ENCODE measurements around the gene RFTN1. TPM values are rescaled to one million over a fixed set of nuclear protein-coding genes. Genes with fewer than 3 reads are reported as not detected.
A peak's percentile ranks its signal among the peaks of the same experiment; 100 is the strongest.

RFTN1 gene
- total and polyA plus RNA-seq, 9 donors = 25.2 to 63.1 (median 46.4) TPM

GRCh38 chr3:16444344-16444743 lies 69.2 kb downstream of the RFTN1 start:
- 77 to 89% (median 86%) methylated on average over 6 of the region's 6 CpGs for WGBS, 3 donors
- DNase-seq = no peak
- no peaks in the 10 kb centered on the region for H3K36me3 ChIP-seq
- no peak overlapping the region for H3K27ac ChIP-seq
- H3K4me3 ChIP-seq = no peak overlapping the region
- TF ChIP-seq EP300 (IDR thresholded peaks at IDR 0.05) (no peak), POLR2A (IDR thresholded peaks at IDR 0.05) (no peak), CTCF (IDR thresholded peaks at IDR 0.05) (no peak)
- no peaks in the 10 kb centered on the region for H3K9me3 ChIP-seq
- peaks cover 20% of the 10 kb centered on the region for H3K4me1 ChIP-seq (ENCODE audit: insufficient read depth)
- intact Hi-C loops (cut with DNase I) = loop anchor here in 1 of 4 donors (10.0 kb wide), 1 partner anchor 70 kb away; the partner anchor contains the start of gene RFTN1
- H3K27me3 ChIP-seq = no peaks in the 10 kb centered on the region

- no peaks in the 10 kb centered on the region for H3K27me3 ChIP-seq
- DNase-seq = no peak
- 97 to 100% (median 98%) methylated on average over 1 of the region's 1 CpG for WGBS, 3 donors
- TF ChIP-seq EP300 (IDR thresholded peaks at IDR 0.05) = no peak
- no peak for TF ChIP-seq POLR2A (IDR thresholded peaks at IDR 0.05)
- no peak for TF ChIP-seq CTCF (IDR thresholded peaks at IDR 0.05)
- H3K9me3 ChIP-seq = no peaks in the 10 kb centered on the region
- no peak overlapping the region for H3K27ac ChIP-seq
- H3K4me3 ChIP-seq = no peak overlapping the region
- no peaks in the 10 kb centered on the region for H3K36me3 ChIP-seq
- peaks cover 25% of the 10 kb centered on the region for H3K4me1 ChIP-seq (ENCODE audit: insufficient read depth)
- intact Hi-C loops (cut with DNase I) = loop anchor here in 1 of 4 donors (10.0 kb wide), 1 partner anchor 72 kb away; the partner anchor contains the start of gene RFTN1
These were observed 70.8 kb downstream of the RFTN1 start for GRCh38 chr3:16442730-16443129.

- intact Hi-C loops (cut with DNase I) = loop anchor here in 1 of 4 donors (10.0 kb wide), 1 partner anchor 73 kb away; the partner anchor contains the start of gene RFTN1
- peak overlapping the region in 1 of 2 donors; percentile 64 for H3K27ac ChIP-seq
These were observed 72.1 kb downstream of the RFTN1 start for GRCh38 chr3:16441371-16441875.

More at GRCh38 chr3:16441371-16441875, 72.1 kb downstream of the RFTN1 start:
- Histone ChIP-seq H3K4me3 (no peak overlapping the region), H3K4me1 (ENCODE audit: insufficient read depth) (peaks cover 23% of the 10 kb centered on the region), H3K36me3 (no peaks in the 10 kb centered on the region), H3K9me3 (no peaks in the 10 kb centered on the region), H3K27me3 (no peaks in the 10 kb centered on the region)
- DNase-seq = no peak
- 5 to 19% (median 13%) methylated on average over 5 of the region's 5 CpGs for WGBS, 3 donors
- TF ChIP-seq POLR2A (IDR thresholded peaks at IDR 0.05) = no peak
- no peak for TF ChIP-seq EP300 (IDR thresholded peaks at IDR 0.05)
- no peak for TF ChIP-seq CTCF (IDR thresholded peaks at IDR 0.05)

Measured in ovary (tissue), 9 donors.